Fibroblast of pulmonary artery (primary cell): ENCODE measurements around the gene CNTNAP2.

Experiments
- DNase-seq: peaks from one replicate; pipeline ENCODE4 v3.0.0-alpha.2; 2010; ENCODE audit warnings: low read depth
- H3K4me3 ChIP-seq: replicated peaks from 2 replicates; pipeline ENCODE4 v1.5.1; 2011; ENCODE audit warnings: low read depth, mild to moderate bottlenecking, control low read depth, low read length, moderate library complexity
- CTCF ChIP-seq: IDR thresholded peaks from 2 replicates; pipeline ENCODE4 v1.5.1; 2011; ENCODE audit warnings: mild to moderate bottlenecking, control low read depth, low read length, inconsistent platforms; ENCODE audit errors: missing control alignments

The CNTNAP2 gene

GRCh38 chr7:146728611-146729010 lies 612.0 kb downstream of the CNTNAP2 start:
- no peak for TF ChIP-seq CTCF
- DNase-seq = no peak
- no peak overlapping the region for H3K4me3 ChIP-seq

- DNase-seq = no peak
Observed at GRCh38 chr7:146731185-146731584, 614.6 kb downstream of the CNTNAP2 start.

GRCh38 chr7:146735992-146736391 lies 619.4 kb downstream of the CNTNAP2 start:
- TF ChIP-seq CTCF = no peak
- no peak overlapping the region for H3K4me3 ChIP-seq
- DNase-seq = no peak

More at GRCh38 chr7:146731185-146731584, 614.6 kb downstream of the CNTNAP2 start:
- no peak for TF ChIP-seq CTCF
- no peak overlapping the region for H3K4me3 ChIP-seq

- peak; percentile 13 for DNase-seq
- TF ChIP-seq CTCF = peak; percentile 22
- H3K4me3 ChIP-seq = no peak overlapping the region
Observed at GRCh38 chr7:146736446-146737190, 620.0 kb downstream of the CNTNAP2 start.

GRCh38 chr7:146740039-146740438 lies 623.4 kb downstream of the CNTNAP2 start:
- no peak overlapping the region for H3K4me3 ChIP-seq
- no peak for DNase-seq
- TF ChIP-seq CTCF = no peak

DNA sequence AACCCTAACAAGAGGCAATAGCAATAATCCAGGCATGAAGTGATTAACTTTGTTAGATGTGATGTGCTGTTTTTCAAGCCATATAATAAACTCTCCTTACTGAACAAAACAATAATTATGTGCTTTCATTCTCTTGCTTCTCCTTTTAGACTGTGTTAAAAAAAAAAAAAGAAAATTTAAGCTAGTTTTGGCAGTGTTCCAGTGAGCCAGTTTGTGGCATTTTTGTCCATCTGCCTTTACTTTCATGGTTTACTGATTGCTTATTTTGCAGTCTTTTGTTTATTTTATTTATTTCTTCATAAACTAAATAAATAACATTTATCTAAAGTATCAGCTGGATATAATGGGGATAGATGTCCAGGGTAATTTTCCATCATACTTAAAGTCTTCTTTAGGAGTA lies 625.3 kb downstream of the CNTNAP2 start:
- DNase-seq = no peak
- no peak for TF ChIP-seq CTCF

DNA sequence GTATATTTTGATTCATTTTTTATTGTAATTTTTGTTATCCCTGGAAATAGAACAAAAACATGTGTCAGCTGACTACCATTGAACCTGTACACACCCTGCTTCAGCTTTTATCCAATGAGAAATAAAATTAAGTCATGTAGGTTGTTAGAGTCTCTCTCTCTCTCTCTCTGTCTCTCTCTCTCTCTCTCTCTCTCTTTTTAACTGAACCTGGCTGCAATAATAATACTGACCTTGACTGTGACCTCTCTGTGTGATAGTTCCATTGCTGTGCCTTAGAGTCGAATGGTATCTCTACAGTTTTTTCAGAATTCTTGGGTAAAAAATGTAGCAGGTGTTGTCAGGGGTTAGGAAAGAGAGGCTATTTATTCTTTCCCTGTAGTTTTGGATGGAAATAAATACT lies 637.8 kb downstream of the CNTNAP2 start:
- no peak for TF ChIP-seq CTCF
- DNase-seq = no peak
- H3K4me3 ChIP-seq = no peak overlapping the region

More for the DNA sequence above, 625.3 kb downstream of the CNTNAP2 start:
- no peak overlapping the region for H3K4me3 ChIP-seq
